ENCODE measurements around the gene F7.

Gene F7

DNA sequence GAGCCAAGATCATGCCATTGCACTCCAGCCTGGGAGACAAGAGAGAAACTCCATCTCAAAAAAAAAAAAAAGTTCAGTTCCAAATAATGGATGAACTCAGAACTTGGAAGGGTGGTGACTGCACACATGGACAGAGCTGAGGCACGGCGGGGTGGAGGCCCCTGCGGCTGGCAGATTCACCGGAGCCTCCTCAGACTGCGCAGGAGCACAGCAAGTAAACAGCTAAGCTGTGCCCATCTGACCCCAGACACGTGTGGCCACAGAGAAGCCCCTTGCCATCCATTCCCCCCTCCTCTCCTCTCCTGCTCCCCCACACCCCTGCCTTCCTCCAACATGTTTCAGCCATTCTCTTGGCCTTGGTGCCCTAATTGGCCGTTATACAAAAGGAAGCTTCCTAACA lies 37.3 kb downstream of the F7 start:
- TF ChIP-seq, protein P1, sequence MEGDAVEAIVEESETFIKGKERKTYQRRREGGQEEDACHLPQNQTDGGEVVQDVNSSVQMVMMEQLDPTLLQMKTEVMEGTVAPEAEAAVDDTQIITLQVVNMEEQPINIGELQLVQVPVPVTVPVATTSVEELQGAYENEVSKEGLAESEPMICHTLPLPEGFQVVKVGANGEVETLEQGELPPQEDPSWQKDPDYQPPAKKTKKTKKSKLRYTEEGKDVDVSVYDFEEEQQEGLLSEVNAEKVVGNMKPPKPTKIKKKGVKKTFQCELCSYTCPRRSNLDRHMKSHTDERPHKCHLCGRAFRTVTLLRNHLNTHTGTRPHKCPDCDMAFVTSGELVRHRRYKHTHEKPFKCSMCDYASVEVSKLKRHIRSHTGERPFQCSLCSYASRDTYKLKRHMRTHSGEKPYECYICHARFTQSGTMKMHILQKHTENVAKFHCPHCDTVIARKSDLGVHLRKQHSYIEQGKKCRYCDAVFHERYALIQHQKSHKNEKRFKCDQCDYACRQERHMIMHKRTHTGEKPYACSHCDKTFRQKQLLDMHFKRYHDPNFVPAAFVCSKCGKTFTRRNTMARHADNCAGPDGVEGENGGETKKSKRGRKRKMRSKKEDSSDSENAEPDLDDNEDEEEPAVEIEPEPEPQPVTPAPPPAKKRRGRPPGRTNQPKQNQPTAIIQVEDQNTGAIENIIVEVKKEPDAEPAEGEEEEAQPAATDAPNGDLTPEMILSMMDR (IDR thresholded peaks at IDR 0.05; ENCODE audit: low read depth, low read length) = no peak
- TF ChIP-seq EZH2phosphoT487 (IDR thresholded peaks at IDR 0.05; ENCODE audit: low read depth) = no peak
- H3K79me2 ChIP-seq (ENCODE audit: low read length) = no peaks in the 10 kb centered on the region
- no peak overlapping the region for H2AFZ ChIP-seq (ENCODE audit: low read depth, low read length)
- H3K4me1 ChIP-seq (ENCODE audit: low read length) = no peaks in the 10 kb centered on the region
- H3K36me3 ChIP-seq (replicated peaks; ENCODE audit: low read depth, low read length) = no peaks in the 10 kb centered on the region
- no peaks in the 10 kb centered on the region for H4K20me1 ChIP-seq (ENCODE audit: insufficient read depth, low read length)
- H3K9ac ChIP-seq (ENCODE audit: low read length) = no peak overlapping the region
- H3K9me3 ChIP-seq (ENCODE audit: insufficient read depth, low read length) = no peaks in the 10 kb centered on the region; the same call in 1 of the 2 replicates
- no peak overlapping the region for H3K27ac ChIP-seq (ENCODE audit: low read length)
- peaks cover 8% of the 10 kb centered on the region; the same call in 1 of the 2 replicates for H3K27me3 ChIP-seq (ENCODE audit: low read depth, low read length)
- no peak overlapping the region for H3K4me2 ChIP-seq (ENCODE audit: low read length)
- no peak overlapping the region for H3K4me3 ChIP-seq (ENCODE audit: low read length)

DNA sequence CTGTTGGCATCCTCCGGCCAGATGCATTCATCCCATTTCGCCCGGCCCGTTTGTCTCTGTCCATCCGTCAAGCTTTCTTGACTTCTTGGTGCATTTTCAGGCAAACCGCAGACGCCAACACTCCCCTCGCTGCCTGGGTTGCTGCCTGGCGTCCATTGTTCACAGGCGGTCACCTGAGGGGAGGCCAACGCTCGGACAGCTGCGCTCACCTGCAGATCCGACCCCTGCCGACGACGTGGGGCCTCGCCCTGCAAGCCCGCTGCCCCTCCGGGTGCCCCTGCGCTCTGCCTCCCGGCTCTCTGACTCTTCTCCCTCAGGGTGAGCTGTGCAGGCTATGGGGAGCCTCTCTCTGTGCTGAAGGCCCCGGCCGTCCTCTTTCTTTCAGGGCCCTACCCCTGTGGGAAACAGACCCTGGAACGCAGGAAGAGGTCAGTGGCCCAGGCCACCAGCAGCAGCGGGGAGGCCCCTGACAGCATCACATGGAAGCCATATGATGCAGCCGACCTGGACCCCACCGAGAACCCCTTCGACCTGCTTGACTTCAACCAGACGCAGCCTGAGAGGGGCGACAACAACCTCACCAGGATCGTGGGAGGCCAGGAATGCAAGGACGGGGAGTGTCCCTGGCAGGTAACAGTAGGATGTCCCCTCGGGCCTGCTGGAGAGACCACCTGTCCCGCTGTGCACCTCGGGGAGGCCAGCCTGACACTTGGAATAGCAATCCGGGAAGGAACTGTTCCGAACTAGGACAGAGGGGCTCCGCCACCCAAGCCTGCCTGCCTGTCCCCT lies 38.1 kb downstream of the F7 start:
- H3K36me3 ChIP-seq (replicated peaks; ENCODE audit: low read depth, low read length) = no peaks in the 10 kb centered on the region

DNA sequence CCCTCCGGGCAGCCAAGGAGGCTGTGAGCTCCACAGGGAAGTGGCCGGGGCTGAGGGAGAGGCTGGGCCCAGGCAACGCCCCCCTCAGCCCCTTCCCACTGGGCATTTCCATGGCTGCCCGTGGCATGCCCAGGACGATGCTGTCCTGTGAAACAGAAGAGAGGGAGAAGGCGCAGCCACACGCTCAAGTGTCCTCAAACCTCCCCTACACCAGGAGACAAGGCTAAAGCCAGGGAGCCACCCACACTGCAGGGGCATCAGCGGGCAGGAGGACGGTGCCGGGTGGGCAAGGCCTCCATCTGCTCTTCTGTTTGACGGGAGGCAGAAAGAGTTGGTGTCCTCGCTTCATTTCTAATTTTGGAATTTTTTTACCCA lies 38.7 kb downstream of the F7 start:
- no peak overlapping the region for H3K4me3 ChIP-seq (ENCODE audit: low read length)
- H3K27me3 ChIP-seq (ENCODE audit: low read depth, low read length) = peaks cover 8% of the 10 kb centered on the region; the same call in 1 of the 2 replicates
- no peak for TF ChIP-seq EZH2phosphoT487 (IDR thresholded peaks at IDR 0.05; ENCODE audit: low read depth)
- TF ChIP-seq, protein P1 (IDR thresholded peaks at IDR 0.05; ENCODE audit: low read depth, low read length) = no peak
- H3K36me3 ChIP-seq (replicated peaks; ENCODE audit: low read depth, low read length) = no peaks in the 10 kb centered on the region
- no peak overlapping the region for H2AFZ ChIP-seq (ENCODE audit: low read depth, low read length)
- no peak overlapping the region for H3K4me2 ChIP-seq (ENCODE audit: low read length)
- H3K4me1 ChIP-seq (ENCODE audit: low read length) = no peaks in the 10 kb centered on the region
- no peaks in the 10 kb centered on the region for H4K20me1 ChIP-seq (ENCODE audit: insufficient read depth, low read length)
- no peaks in the 10 kb centered on the region; the same call in 1 of the 2 replicates for H3K9me3 ChIP-seq (ENCODE audit: insufficient read depth, low read length)
- no peak overlapping the region for H3K9ac ChIP-seq (ENCODE audit: low read length)
- no peak overlapping the region for H3K27ac ChIP-seq (ENCODE audit: low read length)
- H3K79me2 ChIP-seq (ENCODE audit: low read length) = no peaks in the 10 kb centered on the region

More for the DNA sequence above, 38.1 kb downstream of the F7 start:
- no peak overlapping the region for H3K4me2 ChIP-seq (ENCODE audit: low read length)
- no peaks in the 10 kb centered on the region; the same call in 1 of the 2 replicates for H3K9me3 ChIP-seq (ENCODE audit: insufficient read depth, low read length)
- H2AFZ ChIP-seq (ENCODE audit: low read depth, low read length) = no peak overlapping the region
- peaks cover 8% of the 10 kb centered on the region; the same call in 1 of the 2 replicates for H3K27me3 ChIP-seq (ENCODE audit: low read depth, low read length)
- no peaks in the 10 kb centered on the region for H3K79me2 ChIP-seq (ENCODE audit: low read length)
- no peak overlapping the region for H3K27ac ChIP-seq (ENCODE audit: low read length)
- H4K20me1 ChIP-seq (ENCODE audit: insufficient read depth, low read length) = no peaks in the 10 kb centered on the region
- no peak overlapping the region for H3K9ac ChIP-seq (ENCODE audit: low read length)
- no peaks in the 10 kb centered on the region for H3K4me1 ChIP-seq (ENCODE audit: low read length)
- TF ChIP-seq, protein P1 (IDR thresholded peaks at IDR 0.05; ENCODE audit: low read depth, low read length) = no peak
- TF ChIP-seq EZH2phosphoT487 (IDR thresholded peaks at IDR 0.05; ENCODE audit: low read depth) = no peak
- H3K4me3 ChIP-seq (ENCODE audit: low read length) = no peak overlapping the region

DNA sequence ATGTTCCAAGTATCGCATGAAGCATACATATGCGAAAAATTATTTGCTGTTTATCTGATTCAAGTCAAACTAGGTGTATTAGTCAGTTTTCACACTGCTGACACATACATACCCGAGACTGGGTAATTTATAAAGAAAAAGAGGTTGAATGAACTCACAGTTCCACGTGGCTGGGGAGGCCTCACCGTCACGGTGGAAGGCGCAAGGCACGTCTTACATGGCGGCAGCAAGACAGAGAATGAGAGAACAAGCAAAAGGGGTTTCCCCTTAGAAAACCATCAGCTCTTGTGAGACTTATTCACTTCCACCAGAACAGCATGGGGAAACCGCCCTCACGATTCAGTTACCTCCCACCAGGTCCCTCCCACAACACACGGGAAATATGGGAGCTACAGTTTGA lies 39.9 kb downstream of the F7 start:
- Histone ChIP-seq H3K9ac (ENCODE audit: low read length) (no peak overlapping the region), H3K4me2 (ENCODE audit: low read length) (no peak overlapping the region), H3K4me3 (ENCODE audit: low read length) (no peak overlapping the region), H3K79me2 (ENCODE audit: low read length) (no peaks in the 10 kb centered on the region), H2AFZ (ENCODE audit: low read depth, low read length) (no peak overlapping the region), H4K20me1 (ENCODE audit: insufficient read depth, low read length) (no peaks in the 10 kb centered on the region), H3K4me1 (ENCODE audit: low read length) (no peaks in the 10 kb centered on the region), H3K27ac (ENCODE audit: low read length) (no peak overlapping the region), H3K9me3 (ENCODE audit: insufficient read depth, low read length) (no peaks in the 10 kb centered on the region; the same call in 1 of the 2 replicates), H3K36me3 (replicated peaks; ENCODE audit: low read depth, low read length) (no peaks in the 10 kb centered on the region), H3K27me3 (ENCODE audit: low read depth, low read length) (peaks cover 8% of the 10 kb centered on the region; the same call in 1 of the 2 replicates)
- no peak for TF ChIP-seq EZH2phosphoT487 (IDR thresholded peaks at IDR 0.05; ENCODE audit: low read depth)
- TF ChIP-seq, protein P1 (IDR thresholded peaks at IDR 0.05; ENCODE audit: low read depth, low read length) = no peak
